ENCODE results near the gene SEC24C.

DNA sequence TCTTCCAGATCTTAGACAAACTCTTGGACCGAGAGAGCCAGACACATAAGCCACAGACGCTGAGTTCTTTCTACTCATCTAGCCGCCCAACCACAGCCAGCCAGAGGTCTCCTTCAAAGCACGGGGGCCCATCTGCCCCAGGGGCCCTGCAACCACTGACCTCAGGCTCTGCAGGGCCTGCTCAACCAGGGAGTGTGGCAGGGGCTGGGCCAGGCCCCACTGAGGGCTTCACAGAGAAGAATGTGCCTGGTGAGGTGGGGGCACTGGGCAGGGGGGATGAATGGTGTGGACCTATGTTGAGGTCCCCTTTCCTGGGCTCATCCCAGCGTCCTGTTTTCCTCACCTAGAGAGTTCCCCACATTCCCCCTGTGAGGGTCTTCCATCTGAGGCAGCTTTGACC, 52.6 kb downstream of the SEC24C start:
- TF ChIP-seq CTCF (conservative IDR thresholded peaks at IDR 0.05; ENCODE audit: low read depth, low read length), result no peak
- no peak for TF ChIP-seq RAD21 (IDR thresholded peaks at IDR 0.05; ENCODE audit: low read length)
- no peak for TF ChIP-seq CHD1 (IDR thresholded peaks at IDR 0.05; ENCODE audit: low read depth, low read length)
- no peak for TF ChIP-seq RFX5 (IDR thresholded peaks at IDR 0.05; ENCODE audit: low read depth, low read length)
- TF ChIP-seq POLR2A (IDR thresholded peaks at IDR 0.05; ENCODE audit: low read depth, low read length), result no peak
- no peak for TF ChIP-seq BHLHE40 (IDR thresholded peaks at IDR 0.05; ENCODE audit: low read depth, low read length)
- TF ChIP-seq, protein P1, sequence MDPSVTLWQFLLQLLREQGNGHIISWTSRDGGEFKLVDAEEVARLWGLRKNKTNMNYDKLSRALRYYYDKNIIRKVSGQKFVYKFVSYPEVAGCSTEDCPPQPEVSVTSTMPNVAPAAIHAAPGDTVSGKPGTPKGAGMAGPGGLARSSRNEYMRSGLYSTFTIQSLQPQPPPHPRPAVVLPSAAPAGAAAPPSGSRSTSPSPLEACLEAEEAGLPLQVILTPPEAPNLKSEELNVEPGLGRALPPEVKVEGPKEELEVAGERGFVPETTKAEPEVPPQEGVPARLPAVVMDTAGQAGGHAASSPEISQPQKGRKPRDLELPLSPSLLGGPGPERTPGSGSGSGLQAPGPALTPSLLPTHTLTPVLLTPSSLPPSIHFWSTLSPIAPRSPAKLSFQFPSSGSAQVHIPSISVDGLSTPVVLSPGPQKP (IDR thresholded peaks at IDR 0.05; ENCODE audit: borderline replicate concordance, low read depth, low read length), result no peak
- no peak for TF ChIP-seq FOS (IDR thresholded peaks at IDR 0.05; ENCODE audit: low read depth, low read length)
- no peak for TF ChIP-seq SMC3 (IDR thresholded peaks at IDR 0.05; ENCODE audit: low read depth, low read length)
- no peak for TF ChIP-seq MAZ (IDR thresholded peaks at IDR 0.05; ENCODE audit: borderline replicate concordance, low read depth, low read length)
- TF ChIP-seq MAFK (IDR thresholded peaks at IDR 0.05; ENCODE audit: low read depth, low read length), result no peak

Data from IMR-90 (cell line).